ENCODE measurements around the gene TAF1C. TPM values are rescaled to one million over a fixed set of nuclear protein-coding genes. Genes with fewer than 3 reads are reported as not detected.

TAF1C gene
- total and polyA plus RNA-seq, 11 donors: 16.3 to 34.4 (median 22.3) TPM

- Histone ChIP-seq H3K4me3 (no peak overlapping the region), H3K27me3 (no peaks in the 10 kb centered on the region), H3K9me3 (no peaks in the 10 kb centered on the region), H3K36me3 (no peaks in the 10 kb centered on the region), H3K4me1 (peaks cover 0 to 11% (median 0%) of the 10 kb centered on the region in 12 donors), H3K27ac (no peak overlapping the region)
- WGBS, 4 donors: 89 to 93% (median 91%) methylated on average over 4 of the region's 4 CpGs
- ATAC-seq (no peak), DNase-seq (no peak)
- TF ChIP-seq POLR2A (IDR thresholded peaks at IDR 0.05) (no peak), CTCF (IDR thresholded peaks at IDR 0.05) (no peak)
- intact Hi-C loops (cut with DNase I): no loop called here
Measured at GRCh38 chr16:84212631-84213030, 25.8 kb upstream of the TAF1C start.

- no peak overlapping the region for H3K27ac ChIP-seq
- H3K4me3 ChIP-seq: no peak overlapping the region
- ATAC-seq (no peak), DNase-seq (no peak)
- intact Hi-C loops (cut with DNase I): no loop called here
- WGBS, 4 donors: 60 to 74% (median 64%) methylated on average over 4 of the region's 4 CpGs
- no peaks in the 10 kb centered on the region for H3K27me3 ChIP-seq
- no peaks in the 10 kb centered on the region for H3K9me3 ChIP-seq
- H3K36me3 ChIP-seq: no peaks in the 10 kb centered on the region
- H3K4me1 ChIP-seq: peaks cover 0 to 11% (median 0%) of the 10 kb centered on the region in 12 donors
- TF ChIP-seq CTCF (IDR thresholded peaks at IDR 0.05) (no peak), POLR2A (IDR thresholded peaks at IDR 0.05) (no peak)
Measured at GRCh38 chr16:84212154-84212553, 25.3 kb upstream of the TAF1C start.

GRCh38 chr16:84209989-84210388 is 23.1 kb upstream of the TAF1C start:
- Histone ChIP-seq H3K4me1 (peaks cover 0 to 11% (median 0%) of the 10 kb centered on the region in 12 donors), H3K36me3 (no peaks in the 10 kb centered on the region), H3K4me3 (no peak overlapping the region), H3K27ac (no peak overlapping the region), H3K27me3 (no peaks in the 10 kb centered on the region), H3K9me3 (no peaks in the 10 kb centered on the region)
- ATAC-seq: no peak
- DNase-seq: no peak
- WGBS, 4 donors: 78 to 93% (median 80%) methylated on average over 2 of the region's 2 CpGs
- TF ChIP-seq CTCF (IDR thresholded peaks at IDR 0.05) (no peak), POLR2A (IDR thresholded peaks at IDR 0.05) (no peak)
- intact Hi-C loops (cut with DNase I): no loop called here

GRCh38 chr16:84207879-84208278 is 21.0 kb upstream of the TAF1C start:
- no peaks in the 10 kb centered on the region for H3K4me1 ChIP-seq
- intact Hi-C loops (cut with DNase I): no loop called here
- no peak for DNase-seq
- H3K4me3 ChIP-seq: no peak overlapping the region
- H3K9me3 ChIP-seq: no peaks in the 10 kb centered on the region
- no peak for TF ChIP-seq POLR2A (IDR thresholded peaks at IDR 0.05)
- H3K36me3 ChIP-seq: no peaks in the 10 kb centered on the region
- H3K27me3 ChIP-seq: no peaks in the 10 kb centered on the region
- ATAC-seq: no peak
- H3K27ac ChIP-seq: no peak overlapping the region
- 73 to 80% (median 78%) methylated on average over 6 to 8 of the region's 8 CpGs for WGBS, 4 donors

GRCh38 chr16:84207251-84207650 is 20.4 kb upstream of the TAF1C start:
- TF ChIP-seq POLR2A (IDR thresholded peaks at IDR 0.05) (no peak), CTCF (IDR thresholded peaks at IDR 0.05) (no peak)

More at GRCh38 chr16:84207251-84207650, 20.4 kb upstream of the TAF1C start:
- Histone ChIP-seq H3K27me3 (no peaks in the 10 kb centered on the region), H3K4me1 (no peaks in the 10 kb centered on the region), H3K27ac (no peak overlapping the region), H3K4me3 (no peak overlapping the region), H3K36me3 (no peaks in the 10 kb centered on the region), H3K9me3 (no peaks in the 10 kb centered on the region)
- 61 to 77% (median 69%) methylated on average over 6 of the region's 6 CpGs for WGBS, 4 donors
- DNase-seq: no peak
- no peak for ATAC-seq
- intact Hi-C loops (cut with DNase I): no loop called here

Data from heart left ventricle (tissue), 16 donors.